ENCODE results near the gene MRPL12. TPM values are rescaled to one million over a fixed set of nuclear protein-coding genes. Genes with fewer than 3 reads are reported as not detected.
A peak's percentile ranks its signal among the peaks of the same experiment; 100 is the strongest.

MRPL12 gene
- total RNA-seq, 1 experiment from 2014 or later: 139 TPM

DNA sequence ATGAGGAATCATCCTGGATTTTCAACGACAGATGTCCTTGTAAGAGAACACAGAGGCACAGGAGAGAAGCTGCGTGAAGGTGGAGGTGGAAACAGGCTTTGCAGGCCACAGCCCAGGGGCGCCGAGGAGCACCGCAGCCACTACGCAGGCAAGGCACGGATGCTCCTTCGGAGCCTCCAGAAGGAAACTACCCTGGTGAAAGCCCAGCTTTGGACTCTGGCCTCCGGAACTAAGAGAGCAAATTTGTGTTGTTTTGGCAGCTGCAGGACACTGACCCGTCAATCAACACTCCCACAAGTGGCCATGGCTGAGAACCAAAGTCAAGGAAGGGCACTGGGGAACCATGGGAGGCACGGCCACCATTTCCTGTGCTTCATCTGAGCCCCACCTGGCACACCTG lies 23.0 kb upstream of the MRPL12 start (continued):
- TF ChIP-seq, protein P1, sequence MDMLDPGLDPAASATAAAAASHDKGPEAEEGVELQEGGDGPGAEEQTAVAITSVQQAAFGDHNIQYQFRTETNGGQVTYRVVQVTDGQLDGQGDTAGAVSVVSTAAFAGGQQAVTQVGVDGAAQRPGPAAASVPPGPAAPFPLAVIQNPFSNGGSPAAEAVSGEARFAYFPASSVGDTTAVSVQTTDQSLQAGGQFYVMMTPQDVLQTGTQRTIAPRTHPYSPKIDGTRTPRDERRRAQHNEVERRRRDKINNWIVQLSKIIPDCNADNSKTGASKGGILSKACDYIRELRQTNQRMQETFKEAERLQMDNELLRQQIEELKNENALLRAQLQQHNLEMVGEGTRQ (CRISPR knock-in tag; IDR thresholded peaks at IDR 0.05): no peak
- TF ChIP-seq ZNF138 (CRISPR knock-in tag; conservative IDR thresholded peaks at IDR 0.05): no peak

DNA sequence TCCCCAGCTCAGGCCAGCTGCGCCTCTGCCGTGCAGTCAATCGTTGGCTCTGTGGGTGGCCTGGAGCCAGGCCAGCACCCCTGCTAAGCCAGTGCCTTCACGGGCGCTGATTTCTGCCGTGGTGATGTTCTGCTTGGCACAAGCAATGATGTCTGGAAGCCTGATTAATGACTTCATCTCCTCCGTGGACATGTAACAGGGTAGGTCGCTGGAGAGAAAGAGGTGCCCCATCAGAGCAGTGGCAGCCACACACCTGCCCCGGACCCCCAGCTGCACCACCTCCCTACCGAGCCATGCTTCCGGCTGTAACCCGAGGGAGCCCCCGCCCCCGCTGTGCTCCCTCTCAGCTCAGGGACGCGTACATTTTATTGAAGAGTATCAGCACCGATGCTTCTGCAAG lies 21.5 kb upstream of the MRPL12 start:
- no peak overlapping the region for H3K27ac Mint-ChIP-seq
- ATAC-seq (no peak), DNase-seq (ENCODE audit: low spot score) (no peak)
- no peaks in the 10 kb centered on the region for H3K9me3 Mint-ChIP-seq
- no peaks in the 10 kb centered on the region; the same call in 1 of the 2 replicates for H3K27me3 Mint-ChIP-seq (ENCODE audit: low read depth)
- CTCF ChIA-PET: no interaction called here
- TF ChIP-seq CDX4 (CRISPR knock-in tag; IDR thresholded peaks at IDR 0.05; ENCODE audit: borderline replicate concordance): no peak
- no peak for TF ChIP-seq FOXP1 (CRISPR knock-in tag; IDR thresholded peaks at IDR 0.05; ENCODE audit: borderline replicate concordance)
- TF ChIP-seq ESRRA (CRISPR knock-in tag; IDR thresholded peaks at IDR 0.05; ENCODE audit: borderline replicate concordance): no peak
- H3K4me1 Mint-ChIP-seq: peaks cover 12% of the 10 kb centered on the region
- no peak overlapping the region for H3K4me3 Mint-ChIP-seq
- POLR2A ChIA-PET: no interaction called here
- peaks cover 14% of the 10 kb centered on the region for H3K36me3 Mint-ChIP-seq

DNA sequence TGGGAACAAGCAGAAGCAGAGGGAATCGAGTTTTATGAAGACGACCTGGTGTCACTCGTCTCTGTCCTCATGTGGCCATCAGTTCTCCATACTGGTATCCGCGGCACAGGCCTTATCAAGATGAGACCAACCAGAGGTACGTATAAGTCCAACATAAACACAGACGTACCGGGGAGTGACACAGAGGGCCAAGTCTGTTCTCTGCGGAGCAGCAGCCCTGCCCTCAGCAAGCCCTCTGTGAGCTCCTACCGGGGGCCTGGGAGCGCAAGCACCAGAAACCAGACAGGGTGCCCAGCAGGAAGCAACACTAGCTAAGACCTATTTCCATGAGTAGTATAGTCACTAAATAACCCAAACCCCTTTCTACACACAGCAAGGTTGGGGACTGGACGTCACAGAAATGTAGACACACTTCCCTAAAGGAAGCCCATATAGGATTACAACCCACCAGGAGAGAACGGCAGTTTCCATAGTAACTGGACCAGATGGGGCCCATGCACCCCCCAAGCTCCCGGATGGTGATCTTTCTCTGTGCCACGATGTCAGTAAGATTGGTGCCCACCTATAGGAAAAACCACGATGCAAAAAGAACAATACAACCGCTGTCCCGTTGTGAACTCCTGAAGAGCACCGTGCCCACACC lies 20.5 kb upstream of the MRPL12 start:
- Mint-ChIP-seq H3K4me3 (peak overlapping the region; percentile 86), H3K4me1 (peaks cover 12% of the 10 kb centered on the region), H3K27me3 (ENCODE audit: low read depth) (no peaks in the 10 kb centered on the region; the same call in 1 of the 2 replicates), H3K27ac (peak overlapping the region; percentile 29), H3K9me3 (no peaks in the 10 kb centered on the region), H3K36me3 (peaks cover 23% of the 10 kb centered on the region)
- ChIA-PET CTCF (interaction anchor here (0.9 to 2.7 kb wide), 4 partner anchors 11 to 20 kb away, joined by 7 to 15 read pairs (median 10); partner anchors contain the start of gene MRPL12), POLR2A (no interaction called here)
- ATAC-seq (no peak), DNase-seq (ENCODE audit: low spot score) (no peak)
- no peak for TF ChIP-seq GABPB1 (CRISPR knock-in tag; IDR thresholded peaks at IDR 0.05)
- no peak for TF ChIP-seq ZNF532 (CRISPR knock-in tag; IDR thresholded peaks at IDR 0.05; ENCODE audit: borderline replicate concordance)
- TF ChIP-seq E2F1 (CRISPR knock-in tag; IDR thresholded peaks at IDR 0.05): no peak
- no peak for TF ChIP-seq TP53 (CRISPR knock-in tag; IDR thresholded peaks at IDR 0.05)
- TF ChIP-seq NR1H2 (CRISPR knock-in tag; IDR thresholded peaks at IDR 0.05): no peak
- TF ChIP-seq NR3C1 (CRISPR knock-in tag; conservative IDR thresholded peaks at IDR 0.05; ENCODE audit: low read depth): no peak
- no peak for TF ChIP-seq NR2C2 (CRISPR knock-in tag; IDR thresholded peaks at IDR 0.05)

GRCh38 chr17:81683208-81683583 lies 20.0 kb upstream of the MRPL12 start:
- no peak for TF ChIP-seq ZNF121 (CRISPR knock-in tag; IDR thresholded peaks at IDR 0.05)
- TF ChIP-seq AR (CRISPR knock-in tag; IDR thresholded peaks at IDR 0.05): no peak
- no peak for TF ChIP-seq GABPB1 (CRISPR knock-in tag; IDR thresholded peaks at IDR 0.05)
- no peak for TF ChIP-seq NR2C2 (CRISPR knock-in tag; IDR thresholded peaks at IDR 0.05)
- TF ChIP-seq ZBTB43 (CRISPR knock-in tag; IDR thresholded peaks at IDR 0.05): 0 out of 2 replicates have a peak, but pooled peaks have one; percentile 35
- no peak for TF ChIP-seq KAT7 (CRISPR knock-in tag; IDR thresholded peaks at IDR 0.05; ENCODE audit: borderline replicate concordance)
- CTCF ChIA-PET: interaction anchor here (0.9 to 2.7 kb wide), 7 partner anchors 8 to 186 kb away, joined by 5 to 15 read pairs (median 7); partner anchors contain the start of gene MRPL12
- Mint-ChIP-seq H3K4me3 (peak overlapping the region; percentile 86), H3K4me1 (peaks cover 12% of the 10 kb centered on the region), H3K36me3 (peaks cover 23% of the 10 kb centered on the region), H3K9me3 (no peaks in the 10 kb centered on the region), H3K27me3 (ENCODE audit: low read depth) (no peaks in the 10 kb centered on the region; the same call in 1 of the 2 replicates), H3K27ac (no peak overlapping the region)
- DNase-seq (ENCODE audit: low spot score) (no peak), ATAC-seq (no peak)
- POLR2A ChIA-PET: interaction anchor here (0.8 to 1.2 kb wide), 5 partner anchors 11 to 354 kb away, joined by 3 to 6 read pairs (median 3); partner anchors contain the start of genes CCDC137, DCXR, MRPL12 and OXLD1

All from WTC11 (cell line).